ENCODE data around the gene DGKH. TPM values are rescaled to one million over a fixed set of nuclear protein-coding genes. Genes with fewer than 3 reads are reported as not detected.
A peak's percentile ranks its signal among the peaks of the same experiment; 100 is the strongest.

Gene DGKH
- total and polyA plus RNA-seq, 2 donors (not counting 1 experiment from before 2014, with no cell fraction given) = 0.06 to 0.67 TPM

DNA sequence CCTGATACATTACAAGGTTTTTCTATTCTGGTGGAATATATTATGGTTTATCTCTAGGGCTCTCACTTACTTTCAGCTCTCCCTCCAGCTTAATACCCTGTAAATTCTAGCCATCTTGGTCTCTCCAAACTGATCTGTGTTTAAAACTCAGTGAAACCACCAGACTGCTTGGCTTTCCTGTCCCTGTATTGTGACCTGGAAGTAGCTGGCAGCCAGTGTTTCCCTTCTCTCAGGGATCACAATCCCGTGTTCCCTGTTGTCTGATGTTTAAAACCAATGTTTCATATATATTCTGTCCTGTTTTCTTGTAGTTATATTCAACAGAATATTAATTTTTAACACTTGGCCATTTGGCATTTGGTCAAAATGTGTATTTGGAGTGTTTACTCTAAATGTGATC is 231.5 kb downstream of the DGKH start:
- peaks cover 2% of the 10 kb centered on the region for H3K9me3 Mint-ChIP-seq (ENCODE audit: insufficient read depth)
- Histone ChIP-seq H4K20me1 (ENCODE audit: control insufficient read depth, insufficient read depth, low read length, poor library complexity, severe bottlenecking) (peaks cover 24% of the 10 kb centered on the region), H3K4me3 (ENCODE audit: control extremely low read depth in 1 of 5, extremely low read depth in 1 of 5, insufficient read depth in 1 of 5, low read depth in 2 of 5, low read length in 4 of 5) (no peak overlapping the region), H3K27ac (ENCODE audit: low read length in 2 of 2) (peak overlapping the region in 1 of 2 donors; percentile 49), H3K9ac (ENCODE audit: low read length) (no peak overlapping the region), H3K4me1 (ENCODE audit: control insufficient read depth in 2 of 2, insufficient read depth in 2 of 2, low read length in 2 of 2) (peaks cover 55 to 56% of the 10 kb centered on the region in 2 donors), H2AFZ (ENCODE audit: insufficient read depth, low read depth, low read length, poor library complexity, severe bottlenecking) (no peak overlapping the region), H3K4me2 (replicated peaks; ENCODE audit: low read depth, low read length, poor library complexity, severe bottlenecking) (peak overlapping the region; percentile 58), H3K36me3 (replicated peaks in 1 of 2; ENCODE audit: control extremely low read depth in 1 of 2, control insufficient read depth in 1 of 2, extremely low read depth in 1 of 2, insufficient read depth in 2 of 2, low read length in 1 of 2) (peaks cover 0 to 6% of the 10 kb centered on the region in 2 experiments), H3K9me3 (ENCODE audit: control extremely low read depth in 1 of 3, control insufficient read depth in 2 of 3, insufficient read depth in 1 of 3, low read length in 2 of 3) (no peaks in the 10 kb centered on the region), H3K27me3 (replicated peaks in 1 of 4; ENCODE audit: control extremely low read depth in 1 of 4, control insufficient read depth in 3 of 4, insufficient read depth in 4 of 4, low read length in 3 of 4) (no peaks in the 10 kb centered on the region), H3K79me2 (ENCODE audit: control insufficient read depth, insufficient read depth, low read length) (peaks cover 97% of the 10 kb centered on the region)
- no peak overlapping the region for H3K4me3 Mint-ChIP-seq
- intact Hi-C loops (cut with micrococcal nuclease) = loop anchor here (2.0 to 10.0 kb wide), 5 partner anchors 693 to 1995 kb away; partner anchors contain the start of gene FOXO1
- ATAC-seq (ENCODE audit: low read depth) = no peak
- no peak for DNase-seq
- ChIA-PET POLR2A (no interaction called here), CTCF (no interaction called here)
- WGBS (ENCODE audit: insufficient coverage) = no CpG with 5 or more reads among the region's 1 CpG
- no peaks in the 10 kb centered on the region for H3K27me3 Mint-ChIP-seq
- peaks cover 48% of the 10 kb centered on the region for H3K4me1 Mint-ChIP-seq
- no peak overlapping the region for H3K27ac Mint-ChIP-seq
- no peak for TF ChIP-seq EZH2 (IDR thresholded peaks at IDR 0.05; ENCODE audit: borderline replicate concordance, insufficient read depth, low read depth, low read length, poor library complexity, severe bottlenecking)
- TF ChIP-seq, protein P1, sequence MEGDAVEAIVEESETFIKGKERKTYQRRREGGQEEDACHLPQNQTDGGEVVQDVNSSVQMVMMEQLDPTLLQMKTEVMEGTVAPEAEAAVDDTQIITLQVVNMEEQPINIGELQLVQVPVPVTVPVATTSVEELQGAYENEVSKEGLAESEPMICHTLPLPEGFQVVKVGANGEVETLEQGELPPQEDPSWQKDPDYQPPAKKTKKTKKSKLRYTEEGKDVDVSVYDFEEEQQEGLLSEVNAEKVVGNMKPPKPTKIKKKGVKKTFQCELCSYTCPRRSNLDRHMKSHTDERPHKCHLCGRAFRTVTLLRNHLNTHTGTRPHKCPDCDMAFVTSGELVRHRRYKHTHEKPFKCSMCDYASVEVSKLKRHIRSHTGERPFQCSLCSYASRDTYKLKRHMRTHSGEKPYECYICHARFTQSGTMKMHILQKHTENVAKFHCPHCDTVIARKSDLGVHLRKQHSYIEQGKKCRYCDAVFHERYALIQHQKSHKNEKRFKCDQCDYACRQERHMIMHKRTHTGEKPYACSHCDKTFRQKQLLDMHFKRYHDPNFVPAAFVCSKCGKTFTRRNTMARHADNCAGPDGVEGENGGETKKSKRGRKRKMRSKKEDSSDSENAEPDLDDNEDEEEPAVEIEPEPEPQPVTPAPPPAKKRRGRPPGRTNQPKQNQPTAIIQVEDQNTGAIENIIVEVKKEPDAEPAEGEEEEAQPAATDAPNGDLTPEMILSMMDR (IDR thresholded peaks at IDR 0.05) = no peak

DNA sequence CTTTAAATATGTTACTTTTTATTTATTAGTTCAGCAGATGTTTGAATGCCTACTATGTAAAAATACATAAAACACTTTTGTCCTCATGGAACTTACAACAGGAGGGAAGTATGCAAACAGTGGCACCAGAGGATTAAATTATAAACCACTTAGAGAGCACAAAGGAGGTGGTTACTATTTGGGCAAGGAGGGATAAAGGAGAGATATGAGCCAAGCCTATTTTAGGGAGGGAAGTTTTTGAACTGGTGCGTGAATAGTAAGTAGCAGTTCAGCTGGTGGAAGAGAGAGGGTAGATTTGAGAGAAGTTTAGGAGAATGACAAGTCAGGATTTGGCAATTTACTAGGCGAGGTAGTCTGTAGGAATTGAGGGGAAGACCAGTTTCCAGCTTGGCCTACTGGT is 232.1 kb downstream of the DGKH start:
- Histone ChIP-seq H3K4me1 (ENCODE audit: control insufficient read depth in 2 of 2, insufficient read depth in 2 of 2, low read length in 2 of 2) (peaks cover 50% of the 10 kb centered on the region in 2 donors), H3K79me2 (ENCODE audit: control insufficient read depth, insufficient read depth, low read length) (peaks cover 99% of the 10 kb centered on the region), H3K27ac (ENCODE audit: low read length in 2 of 2) (peak overlapping the region in 1 of 2 donors; percentile 19), H3K4me3 (ENCODE audit: control extremely low read depth in 1 of 5, extremely low read depth in 1 of 5, insufficient read depth in 1 of 5, low read depth in 2 of 5, low read length in 4 of 5) (no peak overlapping the region), H3K4me2 (replicated peaks; ENCODE audit: low read depth, low read length, poor library complexity, severe bottlenecking) (no peak overlapping the region), H3K9ac (ENCODE audit: low read length) (no peak overlapping the region), H3K27me3 (replicated peaks in 1 of 4; ENCODE audit: control extremely low read depth in 1 of 4, control insufficient read depth in 3 of 4, insufficient read depth in 4 of 4, low read length in 3 of 4) (no peaks in the 10 kb centered on the region), H4K20me1 (ENCODE audit: control insufficient read depth, insufficient read depth, low read length, poor library complexity, severe bottlenecking) (peaks cover 24% of the 10 kb centered on the region), H2AFZ (ENCODE audit: insufficient read depth, low read depth, low read length, poor library complexity, severe bottlenecking) (no peak overlapping the region), H3K9me3 (ENCODE audit: control extremely low read depth in 1 of 3, control insufficient read depth in 2 of 3, insufficient read depth in 1 of 3, low read length in 2 of 3) (no peaks in the 10 kb centered on the region), H3K36me3 (replicated peaks in 1 of 2; ENCODE audit: control extremely low read depth in 1 of 2, control insufficient read depth in 1 of 2, extremely low read depth in 1 of 2, insufficient read depth in 2 of 2, low read length in 1 of 2) (peaks cover 0 to 6% of the 10 kb centered on the region in 2 experiments)
- DNase-seq (no peak), ATAC-seq (ENCODE audit: low read depth) (no peak)
- ChIA-PET POLR2A (no interaction called here), CTCF (no interaction called here)
- WGBS (ENCODE audit: insufficient coverage) = 100% methylated on average over 2 of the region's 2 CpGs
- TF ChIP-seq EZH2 (IDR thresholded peaks at IDR 0.05; ENCODE audit: borderline replicate concordance, insufficient read depth, low read depth, low read length, poor library complexity, severe bottlenecking) = no peak
- intact Hi-C loops (cut with micrococcal nuclease) = no loop called here
- no peaks in the 10 kb centered on the region for H3K9me3 Mint-ChIP-seq (ENCODE audit: insufficient read depth)
- H3K27me3 Mint-ChIP-seq = no peaks in the 10 kb centered on the region
- no peak overlapping the region for H3K4me3 Mint-ChIP-seq
- H3K27ac Mint-ChIP-seq = no peak overlapping the region
- H3K4me1 Mint-ChIP-seq = peaks cover 45% of the 10 kb centered on the region

Measured in B cell (primary cell).